ENCODE measurements around the gene AMTN.
A peak's percentile ranks its signal among the peaks of the same experiment; 100 is the strongest.

The AMTN gene

GRCh38 chr4:70538869-70539268 lies 20.5 kb downstream of the AMTN start (continued):
- TF ChIP-seq YY2 (tag by site-specific recombination; IDR thresholded peaks at IDR 0.05) (no peak), ZNF292 (tag by site-specific recombination; IDR thresholded peaks at IDR 0.05; ENCODE audit: borderline replicate concordance, low read depth) (no peak), ZNF600 (tag by site-specific recombination; IDR thresholded peaks at IDR 0.05) (no peak), ZNF433 (tag by site-specific recombination; IDR thresholded peaks at IDR 0.05; ENCODE audit: low read depth) (no peak), ZNF169 (tag by site-specific recombination; IDR thresholded peaks at IDR 0.05) (no peak), OVOL3 (tag by site-specific recombination; IDR thresholded peaks at IDR 0.05) (no peak), TRIM28 (IDR thresholded peaks at IDR 0.05; ENCODE audit: borderline replicate concordance, low read length) (no peak)

GRCh38 chr4:70544279-70544868 lies 26.0 kb downstream of the AMTN start:
- CTCF ChIA-PET = no interaction called here
- POLR2A ChIA-PET = no interaction called here
- Histone ChIP-seq H3K27ac (ENCODE audit: extremely low read depth, low read depth, low read length) (no peak overlapping the region), H3K4me3 (ENCODE audit: low read depth, low read length) (no peak overlapping the region), H3K4me1 (ENCODE audit: control insufficient read depth, insufficient read depth, low read length) (no peaks in the 10 kb centered on the region), H3K9me3 (ENCODE audit: control insufficient read depth, insufficient read depth, low read depth, low read length) (no peaks in the 10 kb centered on the region), H3K36me3 (ENCODE audit: control insufficient read depth in 2 of 2, insufficient read depth in 1 of 2, low read length in 2 of 2) (no peaks in the 10 kb centered on the region)
- no peak for TF ChIP-seq REST (tag by site-specific recombination; IDR thresholded peaks at IDR 0.05)
- TF ChIP-seq ZNF654 (tag by site-specific recombination; IDR thresholded peaks at IDR 0.05; ENCODE audit: low read depth) = 0 out of 2 replicates have a peak, but pooled peaks have one; percentile 7

DNA sequence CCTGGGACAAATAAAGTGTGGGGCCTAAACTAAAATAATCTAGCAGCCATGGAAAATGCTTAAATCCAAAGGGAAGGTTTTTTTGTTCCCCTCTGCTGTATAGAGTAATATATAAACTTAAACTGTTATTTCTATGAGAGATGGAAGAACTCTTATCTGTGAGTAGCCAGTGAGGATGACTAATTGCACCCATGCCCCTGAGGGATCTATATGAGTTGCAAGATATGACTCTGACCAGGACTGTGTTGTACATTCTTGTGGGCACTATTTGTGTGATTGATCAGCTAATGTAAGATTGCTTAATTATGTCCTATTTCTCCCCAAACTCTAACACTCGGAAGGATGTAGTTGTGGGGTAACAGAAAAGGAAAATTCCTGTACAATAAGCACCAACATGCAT lies 38.5 kb downstream of the AMTN start:
- CTCF ChIA-PET = interaction anchor here (1.2 kb wide), 1 partner anchor 867 kb away, joined by 3 read pairs; no protein-coding TSS in a partner anchor
- POLR2A ChIA-PET = no interaction called here
- H3K4me3 ChIP-seq (ENCODE audit: low read depth, low read length) = no peak overlapping the region
- no peaks in the 10 kb centered on the region for H3K9me3 ChIP-seq (ENCODE audit: control insufficient read depth, insufficient read depth, low read depth, low read length)
- TF ChIP-seq ZNF2 (tag by site-specific recombination; IDR thresholded peaks at IDR 0.05) = no peak
- no peak for TF ChIP-seq ZNF324 (tag by site-specific recombination; IDR thresholded peaks at IDR 0.05)
- TF ChIP-seq ZBTB6 (tag by site-specific recombination; IDR thresholded peaks at IDR 0.05) = no peak
- TF ChIP-seq KLF16 (tag by site-specific recombination; IDR thresholded peaks at IDR 0.05) = no peak
- no peak for TF ChIP-seq ZNF157 (tag by site-specific recombination; IDR thresholded peaks at IDR 0.05)
- TF ChIP-seq, protein P1, sequence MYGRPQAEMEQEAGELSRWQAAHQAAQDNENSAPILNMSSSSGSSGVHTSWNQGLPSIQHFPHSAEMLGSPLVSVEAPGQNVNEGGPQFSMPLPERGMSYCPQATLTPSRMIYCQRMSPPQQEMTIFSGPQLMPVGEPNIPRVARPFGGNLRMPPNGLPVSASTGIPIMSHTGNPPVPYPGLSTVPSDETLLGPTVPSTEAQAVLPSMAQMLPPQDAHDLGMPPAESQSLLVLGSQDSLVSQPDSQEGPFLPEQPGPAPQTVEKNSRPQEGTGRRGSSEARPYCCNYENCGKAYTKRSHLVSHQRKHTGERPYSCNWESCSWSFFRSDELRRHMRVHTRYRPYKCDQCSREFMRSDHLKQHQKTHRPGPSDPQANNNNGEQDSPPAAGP (tag by site-specific recombination; IDR thresholded peaks at IDR 0.05) = no peak
- no peak for TF ChIP-seq ZNF292 (tag by site-specific recombination; IDR thresholded peaks at IDR 0.05; ENCODE audit: borderline replicate concordance, low read depth)
- no peak for TF ChIP-seq ZNF747 (tag by site-specific recombination; IDR thresholded peaks at IDR 0.05)
- TF ChIP-seq ZBTB8A (tag by site-specific recombination; IDR thresholded peaks at IDR 0.05) = no peak
- TF ChIP-seq REST (tag by site-specific recombination; IDR thresholded peaks at IDR 0.05) = no peak
- no peak for TF ChIP-seq ZBTB21 (tag by site-specific recombination; IDR thresholded peaks at IDR 0.05)
- no peak for TF ChIP-seq ZNF624 (tag by site-specific recombination; IDR thresholded peaks at IDR 0.05)
- no peak for TF ChIP-seq ZNF335 (tag by site-specific recombination; conservative IDR thresholded peaks at IDR 0.05)
- no peak for TF ChIP-seq ZNF626 (tag by site-specific recombination; IDR thresholded peaks at IDR 0.05)
- TF ChIP-seq ZNF843 (tag by site-specific recombination; IDR thresholded peaks at IDR 0.05) = no peak
- TF ChIP-seq ZNF132 (tag by site-specific recombination; IDR thresholded peaks at IDR 0.05; ENCODE audit: borderline replicate concordance) = no peak
- H3K27ac ChIP-seq (ENCODE audit: extremely low read depth, low read depth, low read length) = no peak overlapping the region
- H3K36me3 ChIP-seq (ENCODE audit: control insufficient read depth in 2 of 2, insufficient read depth in 1 of 2, low read length in 2 of 2) = no peaks in the 10 kb centered on the region
- no peaks in the 10 kb centered on the region for H3K4me1 ChIP-seq (ENCODE audit: control insufficient read depth, insufficient read depth, low read length)
